GM18861 (cell line): Measurements from ENCODE around the gene HDAC1.
"Not testable (repeated sequence)": the region's sequence is repeated elsewhere in the genome, so short reads cannot be mapped to it uniquely, and the experiment has no call there.

Experiments used
- ATAC-seq: cut with Tn5 transposase; IDR thresholded peaks from one replicate; pipeline ENCODE4 v1.9.1; 2021; ENCODE audit not compliant: unreplicated experiment

Gene HDAC1

DNA sequence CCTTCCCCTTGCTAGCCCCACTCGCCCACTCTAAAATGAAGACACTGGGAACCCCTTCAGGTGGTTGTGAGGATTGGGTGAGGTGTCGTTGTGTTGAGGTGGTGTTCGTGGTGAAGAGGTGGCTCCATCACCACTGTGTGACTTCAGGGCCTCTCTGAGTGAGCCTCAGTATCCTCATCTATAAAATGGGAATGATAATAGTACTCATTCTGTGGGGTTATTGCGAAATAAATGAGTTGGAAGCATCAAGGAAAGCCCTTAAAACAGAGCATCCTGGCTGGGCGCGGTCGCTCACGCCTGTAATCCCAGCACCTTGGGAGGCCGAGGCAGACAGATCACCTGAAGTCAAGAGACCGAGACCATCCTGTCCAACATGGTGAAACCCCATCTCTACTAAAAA lies 50.8 kb downstream of the HDAC1 start:
- ATAC-seq, result no peak

DNA sequence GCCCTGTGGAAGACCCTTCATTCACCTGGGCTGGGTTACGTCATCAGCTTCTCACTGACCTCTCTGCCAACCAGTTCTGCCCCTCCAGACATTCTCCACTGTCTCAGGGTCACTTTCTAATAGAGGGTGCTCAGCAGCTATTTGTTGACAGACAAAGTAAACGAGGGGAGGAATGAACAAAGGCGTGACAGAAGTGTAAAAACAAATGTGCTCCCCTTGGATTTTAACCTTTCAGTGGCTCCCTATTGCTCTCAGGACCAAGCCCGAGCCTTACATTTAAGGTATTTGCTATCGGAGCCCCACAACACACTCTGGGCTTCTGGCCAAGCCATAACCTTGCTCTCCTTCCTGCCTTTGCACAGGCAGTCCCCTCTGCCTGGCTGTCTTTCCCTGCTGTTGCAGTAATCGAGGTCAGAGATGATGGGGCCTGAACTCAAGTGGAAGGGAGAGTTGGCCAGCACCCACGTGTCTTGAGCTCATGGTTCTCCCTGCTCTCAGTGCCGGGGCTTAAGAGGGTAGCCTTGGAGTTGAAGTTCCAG lies 53.5 kb downstream of the HDAC1 start:
- ATAC-seq, result no peak

DNA sequence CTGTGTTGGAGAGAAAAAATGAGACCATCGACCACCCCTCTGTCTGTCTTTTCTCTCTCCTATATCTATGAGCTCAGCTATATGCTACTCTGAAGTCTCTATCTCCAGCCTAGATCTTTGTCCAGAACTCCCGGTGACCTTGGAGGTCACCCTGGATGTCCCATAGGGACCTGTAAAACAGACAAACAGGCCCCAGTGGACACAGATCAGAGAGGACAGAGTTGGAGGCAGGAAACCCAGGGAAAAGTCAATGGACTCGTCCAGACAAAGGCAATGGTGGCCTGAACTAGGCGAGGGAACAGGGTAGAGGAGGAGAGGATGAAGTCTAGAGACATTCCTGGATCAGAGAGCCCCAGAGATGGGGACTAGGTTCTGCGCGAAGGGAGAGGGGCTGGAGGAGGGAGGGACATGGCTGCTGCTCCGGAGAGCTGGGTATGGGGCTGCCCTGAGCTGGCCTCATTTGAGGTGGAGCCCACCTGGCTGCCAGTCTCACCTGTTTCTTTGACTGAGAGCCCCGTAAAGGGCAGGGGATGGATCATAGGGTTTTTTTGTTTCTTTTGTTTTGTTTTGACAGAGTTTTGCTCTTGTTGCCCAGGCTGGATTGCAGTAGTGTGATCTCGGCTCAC lies 54.8 kb downstream of the HDAC1 start:
- no peak for ATAC-seq

DNA sequence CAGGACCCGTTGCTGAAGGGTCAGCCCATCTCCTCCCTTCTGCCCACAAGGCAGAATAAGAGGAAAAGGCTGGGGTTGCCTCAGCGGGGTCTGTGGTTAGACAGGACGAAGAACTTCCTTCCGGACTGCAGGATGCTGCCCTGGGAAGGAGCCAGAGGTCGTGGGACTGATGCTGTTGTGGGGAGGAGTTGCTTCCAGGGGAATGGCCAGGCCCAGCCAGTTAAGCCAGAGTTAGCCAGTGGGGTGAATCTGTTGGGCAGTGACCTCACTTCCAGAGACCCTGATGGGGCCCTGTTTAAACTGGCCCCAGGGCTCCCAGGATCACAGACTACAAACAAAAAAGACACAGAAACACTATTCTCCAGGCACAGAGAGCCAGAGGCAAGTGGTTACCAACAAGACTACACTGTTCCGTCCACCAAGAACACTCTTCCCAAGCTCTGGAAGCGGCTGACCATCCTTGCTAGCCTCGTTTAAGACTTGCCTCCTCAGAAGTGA lies 57.4 kb downstream of the HDAC1 start:
- ATAC-seq, result no peak

- ATAC-seq, result peak; percentile 16
Observed at GRCh38 chr1:32350785-32351398, 59.0 kb downstream of the HDAC1 start.

- peak; percentile 74 for ATAC-seq
Observed at GRCh38 chr1:32351399-32352238, 59.7 kb downstream of the HDAC1 start.

- ATAC-seq, result no peak
Observed at GRCh38 chr1:32352239-32352745, 60.4 kb downstream of the HDAC1 start.

- ATAC-seq, result no peak
Observed at GRCh38 chr1:32352831-32353383, 61.0 kb downstream of the HDAC1 start.

GRCh38 chr1:32353431-32353830 lies 61.5 kb downstream of the HDAC1 start:
- ATAC-seq, result no peak

DNA sequence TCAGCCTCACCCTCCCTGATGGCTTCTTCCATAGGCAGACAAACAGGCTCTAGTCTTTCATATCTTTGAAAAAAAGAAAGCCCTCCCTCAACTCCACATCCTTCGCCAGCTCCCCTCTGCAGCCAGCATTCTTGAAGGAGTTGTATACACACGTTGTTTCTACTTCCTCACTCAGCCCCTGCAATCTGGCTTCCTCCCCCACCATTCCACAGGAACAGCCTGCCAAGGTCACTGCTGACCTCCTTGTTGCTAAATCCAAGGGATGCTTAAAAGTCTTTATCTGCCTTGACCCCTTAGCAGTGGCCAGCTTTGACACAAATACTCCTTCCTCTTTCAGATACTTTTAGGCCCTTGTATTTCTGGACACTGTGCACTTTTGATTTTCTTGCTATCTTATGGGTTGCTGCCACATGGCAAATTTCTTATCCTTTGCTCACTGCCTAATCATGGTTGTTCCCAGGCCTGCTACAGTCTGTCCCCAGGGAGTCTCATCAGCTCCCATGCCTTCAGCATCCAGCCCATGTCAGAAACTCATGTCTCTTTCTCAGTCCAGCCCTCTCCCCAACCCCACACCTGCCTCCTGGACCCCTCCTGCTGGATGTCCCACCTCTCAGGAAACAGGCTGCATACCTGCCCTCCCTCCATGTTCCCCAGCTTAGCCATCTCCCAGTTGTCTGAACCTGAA lies 62.1 kb downstream of the HDAC1 start:
- no peak for ATAC-seq

DNA sequence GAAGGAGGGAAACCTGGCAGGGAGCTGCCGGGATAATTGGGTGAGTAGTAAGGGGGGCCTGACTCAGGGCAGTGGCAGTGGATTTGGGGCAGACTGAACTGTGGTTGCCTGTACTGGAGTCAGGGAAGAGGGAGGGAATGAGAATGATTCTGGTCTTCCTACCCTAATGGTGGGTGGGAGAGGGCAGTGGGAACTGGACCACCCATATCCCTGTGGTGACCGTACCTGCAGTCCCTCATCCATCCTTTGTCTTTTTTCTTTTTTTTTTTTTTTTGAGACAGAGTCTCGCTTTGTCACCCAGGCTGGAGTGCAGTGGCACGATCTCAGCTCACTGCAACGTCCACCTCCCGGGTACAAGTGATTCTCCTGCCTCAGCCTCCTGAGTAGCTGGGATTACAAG lies 63.9 kb downstream of the HDAC1 start:
- ATAC-seq, result not testable (repeated sequence)

DNA sequence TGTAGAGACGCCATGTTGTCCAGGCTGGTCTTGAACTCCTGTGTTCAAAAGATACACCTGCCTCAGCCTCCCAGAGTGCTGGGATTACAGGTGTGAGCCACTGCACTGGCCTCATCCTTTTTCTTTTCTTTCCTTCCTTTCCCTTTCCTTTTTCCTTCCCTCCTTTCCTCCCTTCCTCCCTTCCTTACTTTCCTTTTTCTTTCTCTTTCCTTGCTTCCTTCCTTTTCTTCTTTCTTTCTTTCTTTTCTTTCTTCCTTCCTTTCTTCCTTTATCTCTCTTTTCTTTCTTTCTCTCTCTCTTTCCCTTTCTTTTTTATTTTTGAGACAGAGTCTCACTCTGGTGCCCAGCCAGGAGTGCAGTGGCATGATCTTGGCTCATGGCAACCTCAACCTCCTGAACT lies 64.6 kb downstream of the HDAC1 start:
- ATAC-seq, result no peak

DNA sequence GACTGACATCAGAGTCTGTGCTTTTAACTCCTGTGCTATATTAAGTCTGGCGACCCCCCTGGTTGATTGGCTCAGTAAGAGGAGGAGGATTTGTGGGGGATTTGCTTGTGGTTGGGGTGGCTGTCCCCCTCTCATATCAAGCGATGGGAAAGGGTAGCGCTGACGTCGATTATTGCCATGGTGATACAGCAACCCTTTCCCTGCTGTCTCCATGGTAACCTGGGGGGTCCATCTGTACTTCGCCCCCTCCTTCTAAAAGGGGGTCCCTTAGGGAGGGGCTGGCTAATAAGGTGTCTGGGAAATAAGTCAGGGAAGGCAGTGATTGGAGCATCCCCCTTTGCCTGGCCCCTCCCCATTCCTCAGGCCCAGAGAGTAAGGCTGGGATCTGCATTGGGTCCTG lies 65.7 kb downstream of the HDAC1 start:
- no peak for ATAC-seq

- no peak for ATAC-seq
Observed at GRCh38 chr1:32358435-32358834, 66.6 kb downstream of the HDAC1 start.

DNA sequence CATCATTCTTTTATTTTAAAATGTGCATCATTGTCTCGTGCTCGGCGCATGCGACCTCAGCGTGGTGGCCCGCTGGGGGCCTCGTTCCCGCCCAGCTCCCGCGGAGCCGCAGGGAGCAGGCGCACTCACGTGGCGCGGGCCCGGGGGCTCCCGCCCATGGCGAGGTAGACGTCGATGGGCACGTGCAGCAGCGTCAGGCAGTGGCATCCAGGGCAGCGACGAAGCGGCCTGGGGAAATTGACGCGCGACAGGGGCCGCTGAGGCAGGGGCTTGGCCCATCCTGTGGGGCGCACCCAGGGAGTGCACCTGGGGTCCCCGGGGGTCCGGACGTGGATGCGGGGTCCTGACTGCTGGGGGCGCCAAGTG lies 69.4 kb downstream of the HDAC1 start:
- ATAC-seq, result no peak

- ATAC-seq, result no peak
Observed at GRCh38 chr1:32361674-32362473, 70.0 kb downstream of the HDAC1 start.

DNA sequence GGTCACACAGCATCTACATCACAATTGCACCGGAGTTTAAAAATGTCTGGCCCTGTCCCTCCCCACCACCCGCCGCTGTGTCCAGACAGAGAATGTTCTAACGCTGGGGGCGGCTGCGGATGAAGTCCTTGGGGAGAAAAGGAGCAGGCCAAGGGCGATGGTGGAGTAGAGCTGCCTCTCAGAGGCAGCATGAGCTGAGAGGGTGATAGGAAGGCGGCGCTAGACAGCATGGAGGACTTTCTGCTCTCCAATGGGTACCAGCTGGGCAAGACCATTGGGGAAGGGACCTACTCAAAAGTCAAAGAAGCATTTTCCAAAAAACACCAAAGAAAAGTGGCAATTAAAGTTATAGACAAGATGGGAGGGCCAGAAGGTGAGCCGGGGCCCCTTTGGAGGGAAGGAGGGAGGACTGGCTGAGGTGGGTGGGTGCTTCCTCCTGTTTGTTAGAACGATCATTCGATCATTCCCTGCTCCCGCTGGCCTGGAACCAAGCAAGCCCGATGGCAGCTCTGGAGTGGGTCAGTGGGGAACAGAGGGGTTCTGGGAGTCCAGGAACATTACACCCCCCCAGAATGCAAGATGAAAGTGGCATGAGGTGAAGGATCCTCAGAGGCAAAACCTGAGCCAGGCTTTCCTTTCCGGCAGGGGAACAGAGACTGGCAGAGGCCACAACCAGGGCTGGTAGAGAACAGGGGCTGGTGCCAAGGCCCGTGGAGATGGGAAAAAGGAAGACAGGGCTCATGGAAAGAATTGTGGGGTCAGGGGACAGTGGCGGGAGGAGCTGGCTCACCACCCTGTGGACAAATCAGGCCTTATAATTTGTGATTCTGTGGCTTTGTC lies 70.8 kb downstream of the HDAC1 start, which contains the start of the genes FAM229A and TSSK3:
FAM229A (minus strand) TSS at position 12 of the 840 bp plus-strand sequence. CDS start 394 bp downstream, outside the sequence.
TSSK3 (plus strand) TSS at position 66 of the 840 bp plus-strand sequence; CDS start at position 229, 163 bp downstream.
- no peak for ATAC-seq

DNA sequence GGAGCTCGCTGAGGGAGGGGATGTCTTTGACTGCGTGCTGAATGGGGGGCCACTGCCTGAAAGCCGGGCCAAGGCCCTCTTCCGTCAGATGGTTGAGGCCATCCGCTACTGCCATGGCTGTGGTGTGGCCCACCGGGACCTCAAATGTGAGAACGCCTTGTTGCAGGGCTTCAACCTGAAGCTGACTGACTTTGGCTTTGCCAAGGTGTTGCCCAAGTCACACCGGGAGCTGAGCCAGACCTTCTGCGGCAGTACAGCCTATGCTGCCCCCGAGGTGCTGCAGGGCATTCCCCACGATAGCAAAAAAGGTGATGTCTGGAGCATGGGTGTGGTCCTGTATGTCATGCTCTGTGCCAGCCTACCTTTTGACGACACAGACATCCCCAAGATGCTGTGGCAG lies 71.8 kb downstream of the HDAC1 start:
- no peak for ATAC-seq

DNA sequence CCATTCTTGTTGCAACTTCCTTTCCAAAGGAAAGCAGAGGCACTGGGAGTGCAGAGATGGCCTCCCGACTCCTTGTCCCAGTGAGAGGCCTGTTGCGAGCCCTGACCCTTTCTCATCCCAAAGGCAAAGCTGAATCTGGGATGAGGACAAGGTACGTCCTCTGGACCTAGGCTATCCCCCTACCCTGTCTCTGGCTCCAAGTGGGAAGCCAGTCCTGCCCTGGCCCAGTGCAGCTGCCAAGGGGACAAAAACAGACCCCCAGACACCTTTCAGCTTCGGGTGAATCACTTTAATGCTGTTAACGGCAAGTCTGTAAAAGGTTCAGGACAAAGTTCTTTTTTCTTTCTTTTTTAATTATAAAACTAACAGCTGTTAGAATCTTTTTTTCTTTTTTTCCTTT lies 73.0 kb downstream of the HDAC1 start:
- ATAC-seq, result no peak
